ENCODE data around the gene ITGB1.

DNA sequence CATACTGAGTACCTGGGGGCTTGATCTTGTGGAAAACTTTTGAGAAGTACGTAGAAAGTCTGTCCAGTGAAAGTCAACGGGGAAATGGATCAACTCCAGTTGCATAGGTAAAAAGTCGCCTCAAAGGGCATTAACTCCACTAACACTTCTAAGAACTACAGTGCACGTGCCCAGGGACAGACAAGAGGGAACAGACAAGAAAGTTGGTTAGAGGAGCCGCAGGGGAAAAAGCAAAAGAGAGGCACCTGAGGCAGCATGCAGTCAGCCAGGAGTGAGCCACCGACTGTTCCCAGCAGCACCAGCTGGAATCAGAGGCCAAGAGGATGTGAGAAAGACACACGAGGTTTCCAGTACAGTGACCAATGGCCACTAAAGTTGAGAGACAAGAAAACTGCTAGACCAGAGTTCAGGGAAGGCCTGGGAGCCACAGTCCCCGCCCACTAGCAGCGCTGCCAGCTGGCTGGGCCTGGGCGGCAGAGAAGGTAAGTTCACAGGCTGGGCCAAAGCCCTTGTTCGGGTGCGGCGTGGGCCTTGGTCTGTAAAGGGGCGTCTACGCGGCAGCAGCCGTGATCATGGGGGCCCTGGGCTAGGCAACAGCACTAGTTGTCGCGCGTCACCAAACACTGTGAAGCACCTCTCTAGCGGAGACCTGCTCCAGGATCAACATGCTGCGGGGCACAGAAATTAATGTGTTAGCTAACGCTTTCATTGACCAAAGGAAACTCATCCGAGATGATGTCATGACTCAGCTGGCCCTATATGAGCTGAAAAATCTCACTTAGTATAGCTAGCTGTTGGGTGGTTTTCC is 14.0 kb downstream of the ITGB1 start:
- TF ChIP-seq, protein P1, sequence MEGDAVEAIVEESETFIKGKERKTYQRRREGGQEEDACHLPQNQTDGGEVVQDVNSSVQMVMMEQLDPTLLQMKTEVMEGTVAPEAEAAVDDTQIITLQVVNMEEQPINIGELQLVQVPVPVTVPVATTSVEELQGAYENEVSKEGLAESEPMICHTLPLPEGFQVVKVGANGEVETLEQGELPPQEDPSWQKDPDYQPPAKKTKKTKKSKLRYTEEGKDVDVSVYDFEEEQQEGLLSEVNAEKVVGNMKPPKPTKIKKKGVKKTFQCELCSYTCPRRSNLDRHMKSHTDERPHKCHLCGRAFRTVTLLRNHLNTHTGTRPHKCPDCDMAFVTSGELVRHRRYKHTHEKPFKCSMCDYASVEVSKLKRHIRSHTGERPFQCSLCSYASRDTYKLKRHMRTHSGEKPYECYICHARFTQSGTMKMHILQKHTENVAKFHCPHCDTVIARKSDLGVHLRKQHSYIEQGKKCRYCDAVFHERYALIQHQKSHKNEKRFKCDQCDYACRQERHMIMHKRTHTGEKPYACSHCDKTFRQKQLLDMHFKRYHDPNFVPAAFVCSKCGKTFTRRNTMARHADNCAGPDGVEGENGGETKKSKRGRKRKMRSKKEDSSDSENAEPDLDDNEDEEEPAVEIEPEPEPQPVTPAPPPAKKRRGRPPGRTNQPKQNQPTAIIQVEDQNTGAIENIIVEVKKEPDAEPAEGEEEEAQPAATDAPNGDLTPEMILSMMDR (IDR thresholded peaks at IDR 0.05), result no peak
- TF ChIP-seq POLR2A (IDR thresholded peaks at IDR 0.05), result no peak
